Measurements from ENCODE around the gene ATP5MC2. TPM values are rescaled to one million over a fixed set of nuclear protein-coding genes. Genes with fewer than 3 reads are reported as not detected.
"Not testable (repeated sequence)": the region's sequence is repeated elsewhere in the genome, so short reads cannot be mapped to it uniquely, and the experiment has no call there.

ATP5MC2 gene
- total RNA-seq, 2 donors from 2014 or later: 319 to 327 TPM

DNA sequence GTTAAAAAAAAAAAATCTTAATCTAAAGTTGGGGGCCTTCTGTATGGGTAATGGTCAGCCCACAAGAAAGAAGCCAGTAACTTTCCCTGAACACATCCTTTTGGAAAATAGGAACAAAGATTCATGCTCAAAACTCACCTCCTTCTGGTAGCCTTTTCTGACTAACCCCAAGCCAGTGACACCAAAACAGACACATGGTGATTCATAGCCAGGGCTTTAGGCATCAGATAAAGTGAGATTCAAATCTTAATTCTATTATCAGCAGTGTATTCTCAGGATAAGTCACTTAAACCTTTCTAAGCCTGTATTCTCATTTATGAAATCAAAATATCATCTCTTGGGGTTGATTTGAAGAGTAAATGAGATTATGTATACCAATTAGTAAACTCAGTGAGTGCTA is 4.9 kb downstream of the ATP5MC2 start:
- DNase-seq (ENCODE audit: low spot score in 2 of 2) (no peak), ATAC-seq (peak in 1 of 2 donors; percentile 13)
- Mint-ChIP-seq H3K27ac (peak overlapping the region in 1 of 2 donors; percentile 33), H3K36me3 (peaks cover 9 to 47% of the 10 kb centered on the region in 2 donors), H3K9me3 (no peaks in the 10 kb centered on the region)

DNA sequence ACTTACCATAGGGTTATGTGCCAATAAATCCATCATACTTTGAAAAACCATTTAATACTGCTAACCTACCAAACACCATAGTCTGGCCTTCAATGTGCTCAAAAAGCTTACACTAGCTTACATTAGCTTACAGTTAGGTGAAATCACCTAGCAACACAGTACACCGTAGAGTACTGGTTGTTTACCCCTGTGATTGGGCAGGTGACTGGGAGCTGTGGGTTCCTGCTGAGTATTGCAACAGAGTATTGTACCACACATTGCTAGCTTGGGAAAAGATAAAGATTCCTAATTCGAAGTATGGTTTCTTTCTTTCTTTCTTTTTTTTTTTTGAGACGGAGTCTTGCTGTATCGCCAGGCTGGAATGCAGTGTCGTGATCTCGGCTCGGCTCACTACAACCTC is 5.6 kb downstream of the ATP5MC2 start:
- ATAC-seq (no peak), DNase-seq (ENCODE audit: low spot score in 2 of 2) (no peak)
- Mint-ChIP-seq H3K36me3 (peaks cover 5 to 49% of the 10 kb centered on the region in 2 donors), H3K27ac (peak overlapping the region in 1 of 2 donors; percentile 22), H3K9me3 (no peaks in the 10 kb centered on the region)

DNA sequence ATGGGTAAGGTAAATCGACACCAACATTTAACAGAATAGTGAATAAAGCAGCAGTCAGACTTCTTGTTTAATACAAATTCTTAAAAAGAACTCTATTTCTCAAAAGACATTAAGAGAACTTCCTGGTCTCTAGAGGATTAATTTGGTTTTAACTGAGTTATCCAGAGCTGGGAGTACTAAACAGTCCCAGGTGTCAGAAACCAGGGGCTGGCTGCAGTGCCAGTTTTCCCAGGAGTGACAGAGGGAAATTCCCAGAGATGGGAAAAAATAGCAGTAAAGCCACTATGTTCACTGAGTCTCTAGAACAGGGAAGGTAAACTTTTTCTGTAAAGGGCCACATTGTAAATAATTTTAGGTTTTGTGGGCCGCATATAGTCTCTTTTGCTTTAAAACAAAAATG is 8.8 kb downstream of the ATP5MC2 start:
- Mint-ChIP-seq H3K9me3 (no peaks in the 10 kb centered on the region), H3K36me3 (peaks cover 12 to 58% of the 10 kb centered on the region in 2 donors), H3K27ac (peak overlapping the region in 1 of 2 donors; percentile 62)
- no peak for DNase-seq (ENCODE audit: low spot score in 2 of 2)
- ATAC-seq: no peak

DNA sequence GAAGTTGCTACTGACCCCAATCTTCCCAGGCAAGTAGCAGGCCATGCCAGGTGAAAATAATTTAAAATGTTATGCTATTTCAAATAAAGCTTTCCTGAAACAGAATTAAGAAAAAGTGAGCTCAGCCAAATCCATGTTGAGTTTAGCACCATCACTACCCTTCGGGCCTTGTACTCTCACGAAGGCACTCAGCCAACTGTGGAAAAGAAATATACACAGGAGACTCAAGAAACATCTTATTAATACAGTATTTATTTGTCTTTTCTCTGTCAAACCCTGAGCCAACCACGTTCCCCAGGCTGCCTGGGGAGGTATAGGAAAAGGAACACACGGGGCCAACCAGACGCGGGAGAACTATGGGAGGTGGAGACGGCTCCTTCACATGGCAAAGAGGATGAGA is 10.9 kb downstream of the ATP5MC2 start:
- peaks cover 7 to 47% of the 10 kb centered on the region in 2 donors for H3K36me3 Mint-ChIP-seq
- H3K9me3 Mint-ChIP-seq: no peaks in the 10 kb centered on the region
- peak overlapping the region in 1 of 2 donors; percentile 30 for H3K27ac Mint-ChIP-seq
- DNase-seq (ENCODE audit: low spot score in 2 of 2) (no peak), ATAC-seq (no peak)

DNA sequence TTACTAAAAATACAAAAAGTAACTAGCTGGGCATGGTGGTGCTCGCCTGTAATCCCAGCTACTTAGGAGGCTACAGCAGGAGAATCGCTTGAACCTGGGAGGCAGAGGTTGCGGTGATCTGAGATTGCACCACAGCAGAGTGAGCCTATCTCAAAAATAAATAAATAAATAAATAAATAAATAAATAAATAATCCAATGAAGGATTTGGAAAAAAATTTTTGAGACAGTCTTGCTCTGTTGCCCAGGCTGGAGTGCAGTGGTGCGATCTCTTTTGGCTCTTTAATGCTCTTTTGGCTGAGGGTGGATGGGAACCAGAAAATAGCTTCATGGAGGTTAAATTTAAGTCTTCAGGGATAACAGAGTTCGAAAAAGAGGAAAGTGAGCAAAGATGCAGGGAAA is 11.7 kb downstream of the ATP5MC2 start:
- no peaks in the 10 kb centered on the region for H3K9me3 Mint-ChIP-seq
- H3K27ac Mint-ChIP-seq: peak overlapping the region in 1 of 2 donors; percentile 62
- no peak for DNase-seq (ENCODE audit: low spot score in 2 of 2)
- H3K36me3 Mint-ChIP-seq: peaks cover 7 to 39% of the 10 kb centered on the region in 2 donors
- ATAC-seq: no peak

DNA sequence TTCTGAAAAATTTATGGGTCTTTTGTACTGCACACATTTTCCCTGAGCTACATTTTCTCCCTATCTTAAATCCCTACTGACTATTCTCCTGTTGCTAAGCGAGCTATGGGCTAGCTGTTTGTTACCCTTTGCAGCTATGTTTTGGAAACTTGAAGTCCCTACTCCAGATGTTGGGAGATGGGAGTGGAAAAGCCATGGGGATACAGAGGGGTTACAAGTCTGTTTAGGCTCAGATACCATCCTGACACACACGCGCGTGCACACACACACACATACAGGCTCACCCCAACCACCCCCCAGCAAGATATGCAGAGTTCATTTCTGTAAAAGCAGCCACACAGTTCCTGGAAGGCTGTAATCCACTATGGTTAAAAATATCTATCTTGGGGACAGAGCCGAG is 15.8 kb downstream of the ATP5MC2 start:
- H3K36me3 Mint-ChIP-seq: peaks cover 6 to 19% of the 10 kb centered on the region in 2 donors
- H3K27ac Mint-ChIP-seq: no peak overlapping the region
- ATAC-seq (no peak), DNase-seq (ENCODE audit: low spot score in 2 of 2) (no peak)
- no peaks in the 10 kb centered on the region for H3K9me3 Mint-ChIP-seq

DNA sequence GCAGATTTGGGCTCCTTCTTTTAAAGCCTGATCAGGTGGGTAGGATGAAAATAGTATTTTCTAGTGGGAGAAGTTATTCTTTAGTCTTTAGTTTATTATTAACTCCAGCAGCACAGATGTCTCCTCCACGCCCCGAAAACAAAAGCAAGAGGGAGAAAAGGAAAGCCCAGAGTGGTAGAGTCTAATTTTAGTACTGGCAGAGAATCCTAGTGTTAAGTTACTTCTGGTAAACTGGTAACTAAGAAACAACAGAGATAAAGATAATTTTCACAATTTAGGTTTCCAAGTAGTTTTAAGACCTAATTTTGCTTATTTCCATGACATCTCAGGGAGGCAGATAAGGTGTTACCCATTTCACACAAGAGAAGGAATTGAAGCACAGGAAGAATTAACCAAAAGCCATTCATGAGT is 16.3 kb downstream of the ATP5MC2 start:
- DNase-seq (ENCODE audit: low spot score in 2 of 2) (no peak), ATAC-seq (no peak)
- Mint-ChIP-seq H3K9me3 (no peaks in the 10 kb centered on the region), H3K36me3 (peaks cover 4 to 16% of the 10 kb centered on the region in 2 donors), H3K27ac (peak overlapping the region in 1 of 2 donors; percentile 11)

DNA sequence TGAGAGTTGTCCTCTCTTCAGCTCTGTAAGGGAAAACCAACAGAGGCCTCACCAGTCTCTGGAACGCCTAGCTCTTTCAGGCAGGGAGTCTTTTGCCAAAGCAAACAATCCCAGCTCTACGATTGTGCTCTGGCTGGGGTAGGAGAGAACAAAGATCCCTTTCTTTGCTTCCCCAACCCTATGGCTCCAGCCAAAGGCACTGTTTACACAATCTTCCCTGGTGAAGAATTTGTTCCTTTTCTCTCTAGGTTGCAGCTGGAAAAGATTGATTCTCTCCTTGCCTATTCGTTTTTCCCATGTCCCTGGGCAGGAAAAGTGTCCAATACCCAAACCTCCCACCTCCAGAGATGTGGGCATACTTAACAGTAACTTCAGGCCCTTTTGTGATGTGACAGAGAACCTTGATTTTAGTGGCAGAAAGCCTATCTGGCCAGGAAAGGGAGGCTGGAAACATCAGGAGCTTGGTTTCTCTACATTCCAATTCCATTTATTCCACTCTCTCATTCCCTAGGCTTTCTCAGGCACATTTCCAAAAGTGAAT is 16.8 kb downstream of the ATP5MC2 start:
- DNase-seq (ENCODE audit: low spot score in 2 of 2): no peak
- no peak for ATAC-seq
- Mint-ChIP-seq H3K27ac (peak overlapping the region in 1 of 2 donors; percentile 11), H3K36me3 (peaks cover 4 to 11% of the 10 kb centered on the region in 2 donors), H3K9me3 (no peaks in the 10 kb centered on the region)

DNA sequence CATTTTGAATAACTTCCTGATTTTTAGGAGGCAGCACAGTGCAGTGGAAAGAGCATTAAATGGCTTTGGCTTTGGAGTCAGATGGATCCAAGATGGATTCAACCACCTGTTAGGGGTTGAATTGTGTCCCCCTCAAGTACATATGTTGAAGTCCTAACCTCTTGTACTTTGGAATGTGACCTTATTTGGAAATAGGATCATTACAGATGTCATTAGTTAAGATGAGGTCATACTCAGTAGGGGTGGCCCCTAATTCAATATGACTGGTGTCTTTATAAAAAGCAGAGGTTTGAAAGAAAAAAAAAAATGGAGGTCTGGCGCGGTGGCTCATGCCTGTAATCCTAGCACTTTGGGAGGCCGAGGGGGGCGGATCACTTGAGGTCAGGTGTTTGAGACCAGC is 18.8 kb downstream of the ATP5MC2 start:
- H3K36me3 Mint-ChIP-seq: no peaks in the 10 kb centered on the region
- ATAC-seq (peak in 1 of 2 donors; percentile 22), DNase-seq (ENCODE audit: low spot score in 2 of 2) (no peak)
- peak overlapping the region in 1 of 2 donors; percentile 57 for H3K27ac Mint-ChIP-seq
- H3K9me3 Mint-ChIP-seq: no peaks in the 10 kb centered on the region

DNA sequence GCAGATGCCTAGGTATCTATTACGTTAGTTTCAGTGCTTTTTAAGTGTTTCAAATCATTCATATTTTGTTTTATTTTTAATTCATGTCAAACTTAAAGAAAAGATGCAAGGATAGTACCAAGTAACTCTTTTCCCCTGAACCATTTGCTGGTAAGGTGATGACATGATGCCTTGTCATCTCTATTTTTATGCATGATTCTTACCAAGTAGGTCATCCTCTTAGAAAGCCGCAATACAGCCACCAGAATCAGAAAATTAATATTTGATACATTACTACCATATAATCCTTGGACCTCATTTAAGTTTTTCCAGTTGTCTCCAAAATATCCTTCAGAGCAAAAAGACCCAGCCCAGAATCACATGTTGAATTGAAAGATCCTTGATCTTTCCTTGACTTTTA is 22.3 kb downstream of the ATP5MC2 start:
- no peak for ATAC-seq

DNA sequence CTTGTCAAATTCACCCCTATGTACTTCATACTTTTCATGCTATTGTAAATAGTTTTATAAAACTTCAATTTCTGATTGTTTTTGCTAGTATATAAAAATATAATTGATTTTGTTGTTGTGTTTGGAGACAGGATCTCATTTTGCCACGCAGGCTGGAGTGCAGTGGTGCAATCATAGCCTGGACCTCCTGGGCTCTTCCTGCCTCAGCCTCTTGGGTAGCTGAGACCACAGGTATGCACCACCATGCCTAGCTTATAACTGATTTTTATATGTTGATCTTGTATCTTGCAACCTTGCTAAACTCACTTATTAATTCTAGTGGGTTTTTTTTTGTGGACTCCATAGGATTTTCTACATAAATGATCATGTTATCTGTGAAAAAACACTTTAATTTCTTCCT is 23.5 kb downstream of the ATP5MC2 start:
- Mint-ChIP-seq H3K9me3 (no peaks in the 10 kb centered on the region), H3K36me3 (no peaks in the 10 kb centered on the region), H3K27ac (no peak overlapping the region)
- ATAC-seq (no peak), DNase-seq (ENCODE audit: low spot score in 2 of 2) (no peak)

More for the DNA sequence above, 22.3 kb downstream of the ATP5MC2 start:
- no peak for DNase-seq (ENCODE audit: low spot score in 2 of 2)
- Mint-ChIP-seq H3K36me3 (no peaks in the 10 kb centered on the region), H3K9me3 (no peaks in the 10 kb centered on the region), H3K27ac (no peak overlapping the region)

DNA sequence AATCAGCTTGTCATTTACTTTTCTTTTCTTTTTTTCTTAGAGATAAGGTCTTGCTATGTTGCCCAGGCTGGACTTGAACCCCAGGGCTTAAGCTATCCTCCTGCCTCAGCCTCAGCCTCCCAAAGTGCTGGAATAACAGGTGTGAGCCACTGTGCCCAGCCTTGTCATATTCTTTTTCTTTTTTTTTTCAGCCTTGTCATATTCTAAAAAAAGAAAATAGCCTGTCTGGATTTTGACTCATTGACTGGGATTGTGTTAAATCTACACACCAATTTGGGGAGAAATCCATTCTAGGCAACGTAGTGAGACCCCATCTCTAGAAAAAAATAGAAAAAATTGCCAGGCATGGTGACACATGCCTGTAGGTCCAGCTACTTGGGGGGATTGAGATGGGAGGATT is 24.1 kb downstream of the ATP5MC2 start:
- no peak for DNase-seq (ENCODE audit: low spot score in 2 of 2)
- Mint-ChIP-seq H3K36me3 (no peaks in the 10 kb centered on the region), H3K9me3 (no peaks in the 10 kb centered on the region), H3K27ac (no peak overlapping the region)
- no peak for ATAC-seq

DNA sequence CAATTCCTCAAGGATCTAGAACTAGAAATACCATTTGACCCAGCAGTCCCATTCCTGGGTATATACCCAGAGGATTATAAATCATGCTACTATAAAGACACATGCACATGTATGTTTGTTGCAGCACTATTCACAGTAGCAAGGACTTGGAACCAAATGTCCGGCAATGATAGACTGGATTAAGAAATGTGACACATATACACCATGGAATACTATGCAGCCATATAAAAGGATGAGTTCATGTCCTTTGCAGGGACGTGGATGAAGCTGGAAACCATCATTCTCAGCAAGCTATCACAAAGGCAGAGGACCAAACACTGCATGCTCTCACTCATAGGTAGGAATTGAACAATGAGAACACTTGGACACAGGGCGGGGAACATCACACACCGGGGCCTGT is 29.6 kb downstream of the ATP5MC2 start:
- not testable (repeated sequence) for DNase-seq (ENCODE audit: low spot score in 2 of 2); H3K9me3 Mint-ChIP-seq; ATAC-seq; H3K27ac Mint-ChIP-seq; H3K36me3 Mint-ChIP-seq

DNA sequence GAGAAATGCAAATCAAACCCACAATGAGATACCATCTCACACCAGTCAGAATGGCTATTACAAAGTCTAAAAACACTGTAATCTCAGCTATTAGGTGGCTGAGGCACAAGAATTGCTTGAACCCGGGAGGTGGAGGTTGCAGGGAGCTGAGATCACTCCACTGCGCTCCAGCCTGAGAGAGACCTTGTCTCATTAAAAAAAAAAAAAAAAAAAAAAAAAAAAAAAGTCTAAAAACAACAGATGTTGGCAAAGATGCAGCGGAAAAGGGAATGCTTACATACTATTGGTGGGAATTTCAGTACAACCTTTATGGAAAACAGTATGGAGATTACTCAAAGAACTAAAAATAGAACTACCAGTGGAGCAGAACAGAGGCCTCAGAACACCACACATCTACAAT is 30.7 kb downstream of the ATP5MC2 start:
- H3K9me3 Mint-ChIP-seq: no peaks in the 10 kb centered on the region
- H3K36me3 Mint-ChIP-seq: no peaks in the 10 kb centered on the region
- H3K27ac Mint-ChIP-seq: no peak overlapping the region
- DNase-seq (ENCODE audit: low spot score in 2 of 2): no peak
- no peak for ATAC-seq

DNA sequence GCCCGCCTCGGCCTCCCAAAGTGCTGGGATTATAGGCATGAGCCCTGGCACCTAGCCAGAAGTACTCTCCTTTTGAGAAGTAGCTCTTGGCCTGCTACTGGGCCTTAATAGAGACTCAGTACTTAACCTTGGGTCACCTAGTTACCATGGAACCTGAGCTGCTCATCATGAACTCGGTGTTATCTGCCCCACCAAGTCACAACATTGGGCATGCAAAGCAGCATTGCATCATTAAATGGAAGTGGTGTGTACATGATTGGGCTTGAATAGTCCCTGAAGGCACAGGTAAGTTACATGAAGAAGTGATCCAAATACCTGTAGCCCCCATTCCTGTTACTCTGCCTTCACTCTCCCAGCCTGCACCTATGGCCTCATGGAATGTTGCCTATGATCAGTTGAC is 31.8 kb downstream of the ATP5MC2 start:
- Mint-ChIP-seq H3K36me3 (no peaks in the 10 kb centered on the region), H3K27ac (no peak overlapping the region), H3K9me3 (no peaks in the 10 kb centered on the region)
- no peak for DNase-seq (ENCODE audit: low spot score in 2 of 2)
- ATAC-seq: no peak

DNA sequence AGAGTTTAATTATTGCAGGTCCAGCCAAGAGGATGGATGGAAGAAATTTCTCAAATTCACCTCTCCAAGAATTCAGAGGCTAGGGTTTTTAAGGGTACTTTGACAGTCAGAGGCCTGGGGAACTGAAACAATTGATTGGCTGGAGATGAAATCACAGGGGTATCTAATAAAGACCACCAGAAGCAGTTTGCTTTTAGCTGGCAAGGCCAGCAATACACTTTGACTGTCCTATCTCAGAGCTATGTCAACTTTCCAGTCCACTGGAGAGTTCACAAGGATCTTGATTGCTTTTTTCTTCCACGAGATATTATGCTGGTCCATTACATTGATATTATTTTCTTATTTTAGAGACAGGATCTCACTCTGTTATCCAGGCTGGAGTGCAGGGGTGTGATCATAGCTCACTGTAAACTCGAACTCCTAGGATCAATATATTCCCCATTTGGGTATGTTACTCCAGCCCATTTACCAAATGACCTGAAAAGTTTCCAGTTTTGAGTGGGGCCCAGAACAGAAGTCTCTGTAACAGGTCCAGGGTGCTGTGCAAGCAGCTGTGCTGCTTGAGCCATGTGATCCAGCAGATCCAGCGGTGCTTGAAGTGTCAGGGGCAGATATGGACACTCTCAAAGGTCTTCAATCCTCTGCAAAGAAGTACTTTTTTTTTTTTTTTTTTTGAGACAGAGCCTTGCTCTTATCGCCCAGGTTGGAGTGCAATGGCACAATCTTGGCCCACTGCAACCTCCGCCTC is 32.5 kb downstream of the ATP5MC2 start:
- ATAC-seq: no peak

DNA sequence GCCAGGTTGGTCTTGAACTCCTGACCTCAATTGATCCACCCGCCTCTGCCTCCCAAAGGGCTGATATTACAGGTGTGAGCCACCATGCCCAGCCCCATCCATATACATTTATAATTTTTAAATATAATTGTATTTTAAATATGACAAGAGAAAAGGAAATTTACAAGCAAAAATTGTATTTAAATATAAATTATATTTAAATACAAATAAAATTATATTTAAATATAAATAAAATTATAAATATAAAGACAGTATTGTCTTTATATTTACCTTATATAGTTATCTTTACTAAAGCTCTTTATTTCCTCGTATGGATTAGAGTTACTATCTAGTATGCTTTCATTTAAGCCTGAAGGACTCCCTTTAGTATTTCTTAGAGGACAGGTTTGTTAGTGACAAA is 37.8 kb downstream of the ATP5MC2 start:
- H3K36me3 Mint-ChIP-seq: no peaks in the 10 kb centered on the region
- no peaks in the 10 kb centered on the region for H3K9me3 Mint-ChIP-seq
- ATAC-seq (no peak), DNase-seq (ENCODE audit: low spot score in 2 of 2) (no peak)
- H3K27ac Mint-ChIP-seq: no peak overlapping the region

More for the DNA sequence above, 32.5 kb downstream of the ATP5MC2 start:
- DNase-seq (ENCODE audit: low spot score in 2 of 2): no peak
- no peaks in the 10 kb centered on the region for H3K36me3 Mint-ChIP-seq
- no peaks in the 10 kb centered on the region for H3K9me3 Mint-ChIP-seq
- no peak overlapping the region for H3K27ac Mint-ChIP-seq

DNA sequence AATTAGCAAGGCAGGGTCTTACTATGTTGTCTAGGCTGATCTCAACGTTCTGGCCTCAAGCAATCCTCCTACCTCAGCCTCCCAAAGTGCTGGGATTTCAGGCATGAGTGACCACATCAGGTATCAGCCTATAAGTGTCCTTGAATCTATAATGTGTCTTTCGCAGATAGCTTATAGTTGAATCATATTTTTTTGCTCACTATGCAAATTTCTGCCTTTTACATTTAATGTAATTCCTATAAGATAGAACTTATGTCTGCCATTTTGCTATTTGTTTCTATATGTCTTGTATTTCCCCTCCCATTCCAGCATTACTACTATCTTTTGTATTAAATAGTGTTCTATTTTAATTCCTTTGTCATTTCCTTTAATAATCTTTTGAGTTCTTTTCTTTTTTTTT is 39.2 kb downstream of the ATP5MC2 start:
- no peak overlapping the region for H3K27ac Mint-ChIP-seq
- ATAC-seq (no peak), DNase-seq (ENCODE audit: low spot score in 2 of 2) (no peak)
- H3K9me3 Mint-ChIP-seq: no peaks in the 10 kb centered on the region
- no peaks in the 10 kb centered on the region for H3K36me3 Mint-ChIP-seq
